GM21737 (cell line): ENCODE data around the gene INPP5J.
"Not testable (repeated sequence)": the region's sequence is repeated elsewhere in the genome, so short reads cannot be mapped to it uniquely, and the experiment has no call there.

Experiments
- ATAC-seq: cut with Tn5 transposase; IDR thresholded peaks from one replicate; pipeline ENCODE4 v1.9.1; 2021; ENCODE audit warnings: mild to moderate bottlenecking, moderate library complexity; ENCODE audit not compliant: unreplicated experiment

INPP5J gene

DNA sequence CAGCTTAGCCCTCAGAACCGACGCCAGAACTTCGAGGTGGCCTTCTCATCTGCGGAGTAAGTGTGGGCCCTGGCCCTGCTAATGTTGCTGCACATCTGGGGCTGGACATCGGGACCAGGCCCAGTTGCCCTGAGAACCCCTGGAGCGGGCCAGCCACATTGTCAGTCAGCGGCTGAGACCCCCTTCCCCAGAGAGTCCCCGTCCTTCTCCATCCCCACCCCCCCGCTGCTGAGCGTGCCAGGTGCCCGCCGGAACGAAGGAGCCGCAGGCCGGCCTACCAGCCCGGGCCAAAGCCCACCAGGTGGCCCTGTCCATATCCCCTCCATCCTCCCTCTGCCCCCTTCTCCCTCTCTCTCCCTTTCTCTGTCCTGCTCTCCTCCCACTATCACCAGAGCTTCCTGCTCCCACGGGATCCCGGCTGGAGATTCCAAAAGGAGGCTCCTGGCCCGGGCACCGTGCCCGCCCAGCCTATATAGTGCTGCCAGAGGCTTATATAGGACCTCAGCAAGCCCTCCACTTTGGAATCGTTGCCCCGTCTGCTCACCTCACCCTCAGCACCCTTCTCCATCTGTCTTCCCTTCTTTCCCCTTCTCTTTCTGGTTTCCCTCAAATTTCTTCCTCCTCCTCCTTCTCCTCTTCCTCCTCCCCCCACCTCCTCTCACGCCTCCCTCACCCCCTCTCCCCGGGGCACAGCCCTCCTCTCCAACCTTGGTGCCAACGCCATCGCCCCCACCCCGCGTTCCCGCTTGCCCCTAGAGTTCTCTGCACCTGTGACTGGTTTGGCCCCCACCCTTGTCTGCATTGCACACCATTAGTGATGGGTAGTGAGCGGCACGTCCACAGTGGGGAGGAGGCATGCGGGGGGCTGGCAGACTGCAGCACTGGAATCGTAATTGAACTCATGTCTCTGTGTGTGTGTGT, 22.7 kb upstream of the INPP5J start:
- ATAC-seq: no peak

DNA sequence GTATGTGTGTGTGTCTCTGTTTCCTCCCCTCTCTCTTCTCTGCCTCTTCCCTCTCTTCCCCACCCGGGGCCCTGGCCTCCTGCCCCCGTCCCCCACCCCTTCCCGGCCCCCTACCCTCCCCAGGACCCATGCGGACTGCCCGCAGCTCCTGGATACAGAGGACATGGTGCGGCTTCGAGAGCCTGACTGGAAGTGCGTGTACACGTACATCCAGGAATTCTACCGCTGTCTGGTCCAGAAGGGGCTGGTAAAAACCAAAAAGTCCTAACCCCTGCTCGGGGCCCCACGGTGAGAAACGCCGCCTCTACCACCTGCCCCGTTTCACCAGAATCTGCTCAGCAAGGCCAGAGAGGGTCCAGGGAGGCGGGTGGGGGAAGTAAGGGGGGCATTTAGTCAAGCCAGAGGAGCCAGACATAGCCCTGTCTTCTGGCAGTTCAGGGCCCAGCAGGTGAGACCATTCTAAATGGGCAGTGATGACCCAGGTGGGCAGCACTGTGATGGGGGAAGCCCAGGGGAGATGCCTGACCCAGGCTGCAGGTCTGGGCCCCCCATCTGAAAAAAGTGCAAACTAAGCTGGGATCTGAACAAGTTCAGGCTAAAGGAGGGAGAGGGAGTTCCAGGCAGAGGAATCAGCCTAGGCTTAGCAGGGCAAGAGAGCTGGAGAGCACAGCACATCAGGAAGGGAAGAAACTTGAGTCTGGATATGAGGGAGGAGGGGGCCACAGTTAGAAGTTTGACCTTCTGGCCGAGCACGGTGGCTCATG, 21.8 kb upstream of the INPP5J start:
- no peak for ATAC-seq

DNA sequence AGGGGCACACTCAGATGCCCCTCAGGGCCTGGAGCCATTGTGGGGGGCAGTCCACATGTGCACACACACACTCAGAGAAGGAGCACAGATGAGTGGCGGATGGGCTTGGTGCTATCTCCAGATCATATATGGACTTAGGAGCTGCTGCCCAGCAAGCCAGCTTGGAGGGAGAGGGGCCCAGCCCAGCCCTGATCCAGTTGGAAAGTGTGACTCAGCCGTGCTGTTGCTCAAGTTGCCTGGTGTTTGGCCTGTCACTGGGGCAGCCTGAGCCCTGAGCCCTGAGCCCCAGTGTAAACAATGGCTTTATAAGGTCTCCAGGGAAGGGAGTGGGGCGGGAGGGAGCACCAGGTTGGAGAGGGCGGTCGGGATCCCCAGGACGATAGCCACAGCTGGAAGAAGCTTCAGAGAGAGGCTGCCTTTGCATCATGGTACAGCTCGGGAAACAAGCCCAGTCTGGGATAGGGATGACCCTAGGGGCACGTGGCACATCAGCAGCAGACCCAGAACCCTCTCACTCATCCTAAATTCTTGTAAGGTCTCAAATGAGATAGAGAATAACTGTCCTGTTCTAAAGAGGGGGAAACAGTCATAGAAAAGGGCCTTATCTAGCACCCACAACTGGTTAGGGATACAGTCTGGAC, 20.2 kb upstream of the INPP5J start:
- no peak for ATAC-seq

DNA sequence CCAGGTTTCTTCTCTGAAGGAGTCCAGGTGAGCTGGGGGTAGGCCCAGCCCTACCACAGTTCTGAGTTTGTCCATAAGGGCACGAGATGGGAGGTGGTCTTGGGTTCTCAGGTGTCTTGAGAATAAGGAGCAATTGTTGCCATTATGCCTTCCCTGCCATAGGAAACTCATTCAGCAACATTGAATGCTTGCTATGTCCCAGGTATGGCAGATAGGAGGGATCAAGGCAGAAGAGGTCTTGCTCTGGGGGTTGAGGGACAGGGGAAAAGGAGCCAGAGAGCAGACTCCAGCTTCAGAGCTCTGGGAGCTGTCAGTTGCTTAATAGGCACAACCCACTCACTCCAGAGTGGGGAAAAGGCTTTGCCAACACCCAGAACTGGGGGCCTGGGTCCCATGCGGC, 19.7 kb upstream of the INPP5J start:
- no peak for ATAC-seq

DNA sequence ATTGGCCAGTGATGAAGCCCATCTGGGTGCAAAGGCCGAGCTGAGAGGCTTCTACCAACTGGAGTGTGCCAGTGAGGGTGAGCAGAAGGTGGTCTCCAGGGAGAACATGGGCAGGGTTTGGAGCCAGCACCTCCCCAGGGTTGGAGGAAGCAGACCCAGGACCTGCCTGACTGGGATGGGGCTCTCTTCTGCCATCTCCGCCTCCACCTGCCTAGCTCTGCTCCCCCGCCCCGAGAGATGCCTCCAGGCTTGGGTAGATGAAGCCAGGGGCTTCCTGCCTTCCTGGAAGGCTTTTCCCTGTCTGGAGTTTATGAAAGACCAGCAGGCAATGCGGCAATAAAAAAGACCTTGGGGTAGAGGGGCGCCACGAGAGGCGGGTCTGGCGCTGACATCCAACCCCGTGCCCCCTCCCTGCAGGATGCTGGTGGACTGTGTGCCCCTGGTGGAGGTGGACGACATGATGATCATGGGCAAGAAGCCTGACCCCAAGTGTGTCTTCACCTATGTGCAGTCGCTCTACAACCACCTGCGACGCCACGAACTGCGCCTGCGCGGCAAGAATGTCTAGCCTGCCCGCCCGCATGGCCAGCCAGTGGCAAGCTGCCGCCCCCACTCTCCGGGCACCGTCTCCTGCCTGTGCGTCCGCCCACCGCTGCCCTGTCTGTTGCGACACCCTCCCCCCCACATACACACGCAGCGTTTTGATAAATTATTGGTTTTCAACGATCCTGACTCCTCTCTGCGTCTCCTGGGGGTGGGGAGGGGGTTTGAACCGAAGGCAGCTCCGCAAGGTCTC, 18.7 kb upstream of the INPP5J start:
- ATAC-seq: no peak

DNA sequence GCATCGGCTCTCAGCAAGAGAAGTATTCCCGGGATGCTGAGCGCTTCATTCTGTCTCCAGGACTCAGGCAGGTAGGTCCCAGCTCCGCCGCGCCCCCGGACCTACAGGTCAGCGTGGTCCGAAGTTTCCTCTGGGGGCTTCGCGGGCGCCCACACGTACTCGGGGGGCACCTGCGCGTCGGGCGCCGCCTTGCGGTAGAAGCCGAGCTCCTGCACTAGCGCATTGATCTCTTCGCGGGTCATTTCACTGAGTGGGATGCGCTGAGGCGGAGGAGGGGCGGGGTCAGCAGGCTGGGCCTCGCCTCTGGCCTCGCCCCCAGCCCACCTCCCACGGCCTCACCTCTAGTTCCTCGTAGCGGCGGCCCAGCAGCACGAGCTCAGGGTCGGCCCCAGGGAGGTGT, 17.9 kb upstream of the INPP5J start:
- no peak for ATAC-seq

DNA sequence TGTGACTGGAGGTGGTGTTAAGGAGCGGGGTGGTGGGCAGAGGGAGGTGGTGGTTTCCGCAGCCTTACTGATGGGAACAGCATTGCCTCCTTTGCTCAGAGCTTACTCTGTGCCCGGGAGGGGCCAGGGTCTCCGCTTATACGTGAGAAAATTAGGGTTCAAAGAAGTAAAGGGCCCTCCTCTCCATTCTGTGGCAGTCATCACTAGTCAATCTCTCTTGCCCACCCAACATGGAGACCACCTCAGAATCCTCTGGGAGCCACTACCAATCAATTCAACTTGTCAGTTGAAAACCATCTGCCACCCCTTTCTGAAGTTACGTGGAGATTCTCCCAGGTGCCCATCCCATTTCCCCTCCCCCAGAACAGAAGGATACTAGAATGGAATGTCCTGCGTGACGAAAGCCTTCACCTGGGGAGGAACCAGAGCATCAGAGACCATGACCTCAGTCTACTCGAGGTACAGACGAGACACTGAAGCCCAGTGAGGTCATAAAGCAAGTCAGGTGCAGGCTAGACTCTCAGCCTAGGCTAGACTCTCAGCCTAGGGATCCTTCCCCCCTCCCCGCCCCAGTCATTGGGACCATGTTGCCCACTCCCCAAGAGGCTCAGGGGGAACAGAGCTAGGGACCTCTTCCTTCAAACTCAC, 17.4 kb upstream of the INPP5J start:
- ATAC-seq: no peak

DNA sequence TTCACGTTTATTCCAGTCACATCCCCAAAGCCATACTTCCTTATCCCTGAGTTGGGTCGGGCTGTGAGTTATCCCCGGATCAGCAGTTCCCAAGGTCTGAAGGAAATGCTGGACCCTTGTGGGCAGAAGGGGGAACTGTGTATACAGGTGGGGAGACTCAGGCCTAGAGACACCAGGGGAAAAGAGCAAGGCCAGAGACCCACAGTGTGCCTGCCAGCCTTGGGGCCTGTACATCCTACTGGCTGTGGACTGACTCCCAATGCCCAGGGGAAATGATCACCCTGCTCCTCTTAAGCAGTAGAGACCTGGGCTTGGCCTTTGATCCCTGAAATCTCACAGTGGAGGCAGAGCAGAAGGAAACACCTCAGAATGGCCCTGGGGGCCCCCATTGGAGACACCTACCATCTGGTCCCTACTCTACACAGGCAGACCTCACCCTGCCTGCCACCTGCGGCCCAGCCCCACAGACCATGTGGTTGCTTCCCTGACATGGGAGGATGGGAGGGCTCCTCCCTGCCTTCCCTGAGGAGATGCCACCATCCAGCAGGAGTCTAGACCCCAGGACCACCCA, 16.7 kb upstream of the INPP5J start:
- ATAC-seq: no peak

DNA sequence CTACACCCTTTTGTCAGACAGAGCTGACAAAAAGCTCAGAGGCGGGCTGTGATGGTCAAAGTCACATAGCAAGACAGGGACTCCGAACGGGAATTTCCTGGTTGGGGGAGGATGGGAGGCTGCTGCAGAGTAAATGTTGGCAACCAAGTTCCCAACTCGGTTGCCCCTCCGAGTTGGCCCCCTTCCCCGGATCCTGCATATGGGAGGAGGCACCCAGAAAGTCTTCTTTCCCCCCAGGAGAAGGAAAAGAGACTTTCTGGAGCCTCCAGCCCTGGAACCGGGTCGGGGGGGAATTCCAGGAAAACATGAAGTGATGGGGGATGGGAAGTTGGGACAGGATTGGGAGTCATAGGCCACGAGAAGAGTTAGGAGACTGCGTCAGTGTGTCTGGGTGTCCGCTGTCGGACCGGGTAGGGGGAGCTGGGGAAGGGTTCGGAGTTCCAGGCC, 16.0 kb upstream of the INPP5J start:
- no peak for ATAC-seq

DNA sequence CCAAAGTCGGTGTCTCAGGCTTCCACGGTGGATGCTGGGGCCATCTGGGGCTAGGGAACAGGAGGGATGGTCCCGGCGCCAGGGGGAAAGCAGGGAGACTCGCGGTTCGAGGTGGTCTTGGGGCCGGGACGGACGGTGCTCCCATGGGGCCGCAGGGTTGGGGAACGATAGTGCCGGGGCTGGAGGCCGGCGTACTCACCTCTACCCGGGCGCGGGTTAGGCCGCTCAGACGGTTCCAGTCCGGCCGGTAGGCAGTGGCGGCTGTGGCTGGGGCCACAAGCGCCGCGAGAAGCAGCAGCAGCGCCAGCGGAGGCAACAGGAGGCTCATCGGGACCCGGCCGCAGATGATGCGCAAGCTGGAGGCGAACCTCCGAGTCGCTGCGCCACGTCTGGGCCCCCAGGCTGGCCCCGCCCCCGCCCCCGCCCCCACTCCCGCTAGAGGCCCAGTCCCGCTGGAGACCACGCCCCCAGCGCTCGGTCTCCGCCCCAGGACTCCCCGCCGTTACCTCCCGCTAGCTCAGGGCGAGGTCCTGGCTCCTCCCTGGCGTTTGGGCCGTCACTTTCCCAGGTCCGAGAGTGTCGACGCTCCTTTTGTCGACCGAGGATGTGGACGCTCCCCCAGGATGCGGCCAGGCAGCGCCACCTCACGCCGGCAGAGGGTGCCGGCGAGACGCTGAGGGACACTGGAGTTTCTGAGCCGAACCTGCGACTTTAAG, 15.4 kb upstream of the INPP5J start, which contains the start of gene SELENOM:
Gene SELENOM, minus strand, starts transcription at position 391 of the 716 bp plus-strand sequence. Its CDS starts 63 bp downstream, at position 328.
- ATAC-seq: peak; percentile 92

DNA sequence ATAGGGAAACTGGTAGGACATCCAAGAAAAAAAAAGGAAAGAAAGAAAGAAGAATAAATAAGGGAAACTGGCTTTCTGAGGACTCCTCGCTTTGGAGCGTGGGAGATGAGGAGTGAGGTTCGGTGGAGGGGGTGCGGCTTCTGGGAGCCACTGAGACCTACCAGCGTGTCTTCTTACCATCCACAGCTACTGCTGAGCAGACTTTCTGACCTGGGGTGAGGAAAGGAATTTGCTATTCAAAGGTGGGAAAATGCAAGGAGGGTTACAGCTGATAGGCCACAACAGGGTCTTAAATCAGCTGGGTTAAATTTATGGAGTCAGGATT, 14.9 kb upstream of the INPP5J start:
- ATAC-seq: peak; percentile 7

DNA sequence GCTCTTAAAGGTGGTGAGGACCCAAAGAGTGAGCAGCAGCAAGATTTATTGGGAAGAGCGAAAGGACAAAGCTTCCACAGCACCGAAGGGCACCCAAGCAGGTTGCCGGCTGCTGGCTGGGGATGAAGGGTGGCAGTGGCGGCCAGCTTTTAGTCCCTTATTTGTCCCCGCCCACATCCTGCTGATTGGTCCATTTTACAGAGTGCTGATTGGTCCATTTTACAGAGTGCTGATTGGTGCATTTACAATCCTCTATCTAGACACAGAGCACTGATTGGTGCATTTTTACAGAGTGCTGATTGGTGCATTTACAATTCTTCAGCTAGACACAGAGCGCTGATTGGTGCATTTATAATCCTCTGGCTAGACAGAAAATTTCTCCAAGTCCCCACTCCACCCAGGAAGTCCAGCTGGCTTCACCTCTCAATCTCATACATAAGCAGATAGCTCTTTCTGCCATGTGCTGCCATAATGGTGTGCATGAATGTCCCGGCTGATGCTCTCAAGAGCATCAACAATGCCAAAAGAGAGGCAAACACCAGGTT, 10.1 kb upstream of the INPP5J start:
- not testable (repeated sequence) for ATAC-seq

DNA sequence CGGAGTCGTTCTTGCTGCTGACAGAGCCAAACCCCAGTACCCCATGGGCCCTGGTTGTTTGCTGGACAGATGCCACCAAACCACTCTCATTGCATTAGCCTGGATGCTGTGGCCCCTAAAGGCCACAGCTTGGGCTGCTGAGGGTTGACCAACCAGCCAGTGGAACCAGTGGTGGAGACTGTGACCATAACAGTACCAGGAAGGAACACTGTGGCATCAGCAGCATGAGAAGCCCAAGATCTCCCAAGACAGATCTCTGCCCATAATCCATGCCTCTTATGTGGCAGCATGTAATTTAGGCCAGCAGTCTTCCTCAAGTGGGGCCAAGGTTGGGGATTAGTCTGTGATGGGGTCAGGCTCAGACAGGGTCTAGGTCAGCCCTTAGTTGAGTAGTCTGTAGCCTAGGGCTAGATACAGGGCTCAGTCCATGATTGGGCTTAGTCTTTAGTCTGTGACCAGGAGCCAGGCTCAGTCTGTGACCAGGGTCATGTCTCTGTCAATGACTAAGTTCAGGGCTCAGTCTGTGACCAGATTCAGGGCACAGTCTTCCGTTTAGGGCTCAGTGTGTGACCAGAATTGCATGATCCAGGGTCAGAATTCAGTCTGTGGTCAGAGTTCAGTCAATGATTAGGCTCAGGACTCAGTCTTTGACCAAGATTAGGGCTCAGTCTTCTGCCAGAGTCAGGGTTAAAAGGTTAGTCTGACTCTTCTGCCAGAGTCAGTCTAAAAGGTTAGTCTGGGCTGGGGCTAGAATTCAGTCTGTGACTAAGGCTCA, 4.5 kb upstream of the INPP5J start:
- ATAC-seq: no peak

DNA sequence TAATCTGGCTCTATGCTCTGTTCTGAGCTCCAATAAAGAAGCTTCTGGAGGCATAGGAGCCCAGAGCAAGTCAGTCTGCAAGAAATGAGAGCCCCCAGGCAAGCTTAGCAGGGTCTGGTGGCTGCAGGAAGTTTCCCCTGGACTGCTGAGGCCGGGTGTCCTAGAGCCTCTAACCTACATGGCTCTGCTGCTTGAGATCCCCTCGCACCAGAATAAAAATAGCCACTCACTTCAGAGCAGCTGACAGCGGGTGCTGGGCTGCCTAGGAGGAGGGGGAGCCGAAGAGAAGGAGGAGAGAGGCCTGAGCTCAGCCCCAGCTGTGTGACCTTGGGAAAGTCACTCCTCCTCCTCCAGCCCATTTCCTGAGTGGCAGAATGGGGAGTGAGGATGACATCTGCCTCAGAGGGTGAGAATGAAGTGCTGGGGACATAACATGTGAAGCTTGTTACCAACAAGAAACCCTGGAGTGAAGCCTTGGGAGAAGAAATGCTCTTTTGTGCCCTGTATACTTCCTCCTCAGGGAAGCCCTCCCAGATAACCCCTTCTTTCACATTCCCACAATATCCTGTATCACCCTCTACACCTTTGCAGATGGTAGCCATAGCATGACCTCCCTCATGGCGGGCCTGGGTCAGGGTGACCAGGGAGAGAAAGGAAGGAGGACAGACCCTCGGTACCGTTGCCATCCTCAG, 3.6 kb upstream of the INPP5J start:
- no peak for ATAC-seq

DNA sequence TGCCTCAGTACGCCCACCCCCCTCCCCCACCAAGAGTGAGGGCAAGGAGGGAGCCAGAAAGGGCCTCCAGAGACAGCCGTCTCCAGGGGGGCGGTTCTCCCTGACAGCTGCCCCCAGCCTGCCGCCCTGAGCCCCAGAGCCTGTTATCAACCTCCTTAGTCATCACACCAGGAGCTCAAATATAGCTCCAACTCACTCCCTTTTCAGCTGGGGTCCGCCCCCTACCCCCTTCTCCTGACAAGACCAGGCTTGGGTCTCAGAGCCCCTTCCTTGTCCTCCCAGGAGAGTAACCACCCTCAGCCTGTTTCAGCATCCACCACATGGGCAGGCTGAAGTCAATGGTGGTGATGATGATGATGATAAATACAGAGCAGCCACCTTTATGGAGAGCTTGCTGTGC, 2.5 kb upstream of the INPP5J start:
- ATAC-seq: no peak

DNA sequence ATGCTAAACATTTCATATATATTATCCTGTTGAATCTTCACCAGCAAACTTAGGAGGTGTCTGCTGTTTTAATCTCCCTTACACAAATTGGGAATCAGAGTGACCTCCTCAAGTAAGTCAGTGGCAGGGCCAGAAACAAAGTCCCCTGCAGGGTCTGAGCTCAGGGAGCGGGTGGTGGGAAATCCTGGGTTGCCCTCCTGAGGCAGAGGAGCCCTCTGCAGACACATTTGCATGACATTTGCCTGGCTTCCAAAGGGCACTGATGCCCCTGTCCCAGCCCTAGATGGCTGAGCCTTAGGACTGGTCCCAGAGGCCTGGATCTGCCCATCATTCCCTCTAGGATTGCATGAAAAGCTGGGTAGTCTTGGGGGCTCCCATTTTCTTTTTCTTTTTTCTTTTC, 2.1 kb upstream of the INPP5J start:
- ATAC-seq: no peak

DNA sequence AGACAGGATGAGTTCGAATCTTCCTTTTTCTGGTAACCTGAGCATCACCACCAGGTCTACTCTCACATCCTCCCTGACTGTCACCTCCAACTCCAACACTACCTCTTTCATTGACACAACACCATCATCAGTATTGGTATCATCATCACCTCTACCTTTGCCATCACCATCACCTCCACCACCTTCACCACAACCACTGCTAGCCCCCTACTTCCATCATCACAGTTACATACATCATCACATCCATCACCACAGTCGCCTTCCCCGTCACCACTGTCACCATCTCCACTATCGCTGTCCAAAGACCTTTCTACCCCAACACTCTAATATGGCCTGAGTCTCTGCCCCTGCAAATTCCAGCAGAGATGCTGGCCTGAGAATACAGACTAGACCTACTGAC, 1.4 kb upstream of the INPP5J start:
- ATAC-seq: no peak

DNA sequence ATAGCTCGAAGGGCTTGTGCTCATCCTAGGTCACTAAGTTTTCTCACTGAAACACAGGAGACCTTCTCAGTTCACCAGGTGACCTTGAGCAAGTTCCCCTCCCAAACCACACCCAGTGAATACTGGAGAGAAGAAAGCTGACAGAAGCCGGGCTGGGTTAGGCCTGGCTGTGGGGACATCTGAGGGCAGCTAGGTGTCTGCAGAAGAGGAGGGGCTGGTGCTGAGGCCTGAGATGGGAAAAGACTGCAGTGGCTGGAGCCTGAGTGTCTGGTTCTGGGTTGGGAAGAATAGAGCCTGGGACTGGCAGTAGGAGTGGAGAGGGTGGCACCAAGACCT, 602 bp upstream of the INPP5J start:
- ATAC-seq: no peak
